Measurements from ENCODE around the gene AK1. TPM values are rescaled to one million over a fixed set of nuclear protein-coding genes. Genes with fewer than 3 reads are reported as not detected.

The AK1 gene
- total and polyA plus RNA-seq, 2 of the 13 experiments (the other 11 are each of a cell fraction or from before 2014, with no cell fraction given) = 19.1 to 32.8 TPM

DNA sequence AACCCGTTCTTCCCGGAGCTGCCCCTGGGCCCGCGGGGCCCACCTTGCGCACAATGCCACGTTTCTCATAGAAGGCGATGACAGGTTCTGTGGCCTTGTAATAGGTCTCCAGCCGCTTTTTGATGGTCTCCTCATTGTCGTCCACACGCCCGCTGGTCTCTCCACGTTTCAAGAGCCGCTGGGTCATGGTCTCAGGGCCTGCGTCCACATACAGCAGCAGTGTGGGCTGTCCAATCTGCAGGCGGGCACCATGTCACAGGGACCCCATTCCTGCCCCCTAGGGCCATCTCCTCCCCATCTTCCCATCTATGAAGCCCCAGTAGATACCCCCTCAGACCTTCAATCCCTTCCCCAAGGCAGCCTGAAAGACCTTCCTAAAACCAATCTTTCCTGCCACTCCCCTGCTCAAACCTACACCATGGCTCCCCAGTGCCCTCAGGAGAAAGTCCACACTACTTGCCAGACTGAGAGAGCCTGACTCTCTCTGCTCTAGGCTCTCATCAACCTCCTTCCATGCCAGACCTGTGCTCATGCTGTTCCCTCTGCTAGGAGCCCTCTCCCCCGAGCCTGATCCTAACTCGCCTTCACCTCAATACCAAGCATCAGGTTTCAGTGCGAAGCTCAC is 9.1 kb downstream of the AK1 start:
- Histone ChIP-seq H3K4me1 (ENCODE audit: insufficient read depth, low read length) (peaks cover 18% of the 10 kb centered on the region), H3K27me3 (ENCODE audit: control insufficient read depth in 1 of 2, insufficient read depth in 2 of 2, low read length in 2 of 2) (no peaks in the 10 kb centered on the region), H3K27ac (ENCODE audit: extremely low read length, insufficient read depth, low read length) (no peak overlapping the region), H3K79me2 (ENCODE audit: insufficient read depth, low read length) (no peaks in the 10 kb centered on the region), H3K4me3 (replicated peaks in 1 of 3; ENCODE audit: insufficient read depth in 1 of 3, low read depth in 2 of 3, low read length in 3 of 3) (no peak overlapping the region), H3K36me3 (replicated peaks in 1 of 2; ENCODE audit: control insufficient read depth in 1 of 2, insufficient read depth in 2 of 2, low read length in 2 of 2) (no peaks in the 10 kb centered on the region; a peak in 2 of 5 replicates), H3K9ac (ENCODE audit: insufficient read depth, low read depth, low read length) (no peak overlapping the region), H3K9me3 (ENCODE audit: low read length) (no peaks in the 10 kb centered on the region), H4K20me1 (ENCODE audit: insufficient read depth, low read length) (no peaks in the 10 kb centered on the region), H2AFZ (ENCODE audit: low read length) (no peak overlapping the region), H3K4me2 (ENCODE audit: low read depth, low read length) (no peak overlapping the region)
- ChIA-PET POLR2A (no interaction called here), CTCF (ENCODE audit: low intra/inter-chr PET ratio, low total read pairs) (no interaction called here)
- in situ Hi-C loops (cut with HindIII; ENCODE audit: extremely low pct_ligation_motif_present, low pct_unique_long_range_greater_than_20kb) (no loop called here), intact Hi-C loops (cut with micrococcal nuclease; ENCODE audit: unreplicated experiment) (no loop called here)
- BruUV-seq (replicated peaks) = no TSS peak
- FAIRE-seq = no peak
- no peak for DNase-seq (ENCODE audit: low spot score)
- WGBS (ENCODE audit: low lambda C conversion rate) = 90% methylated on average over 18 of the region's 18 CpGs
- no peak for ATAC-seq
- TF ChIP-seq, protein P1, sequence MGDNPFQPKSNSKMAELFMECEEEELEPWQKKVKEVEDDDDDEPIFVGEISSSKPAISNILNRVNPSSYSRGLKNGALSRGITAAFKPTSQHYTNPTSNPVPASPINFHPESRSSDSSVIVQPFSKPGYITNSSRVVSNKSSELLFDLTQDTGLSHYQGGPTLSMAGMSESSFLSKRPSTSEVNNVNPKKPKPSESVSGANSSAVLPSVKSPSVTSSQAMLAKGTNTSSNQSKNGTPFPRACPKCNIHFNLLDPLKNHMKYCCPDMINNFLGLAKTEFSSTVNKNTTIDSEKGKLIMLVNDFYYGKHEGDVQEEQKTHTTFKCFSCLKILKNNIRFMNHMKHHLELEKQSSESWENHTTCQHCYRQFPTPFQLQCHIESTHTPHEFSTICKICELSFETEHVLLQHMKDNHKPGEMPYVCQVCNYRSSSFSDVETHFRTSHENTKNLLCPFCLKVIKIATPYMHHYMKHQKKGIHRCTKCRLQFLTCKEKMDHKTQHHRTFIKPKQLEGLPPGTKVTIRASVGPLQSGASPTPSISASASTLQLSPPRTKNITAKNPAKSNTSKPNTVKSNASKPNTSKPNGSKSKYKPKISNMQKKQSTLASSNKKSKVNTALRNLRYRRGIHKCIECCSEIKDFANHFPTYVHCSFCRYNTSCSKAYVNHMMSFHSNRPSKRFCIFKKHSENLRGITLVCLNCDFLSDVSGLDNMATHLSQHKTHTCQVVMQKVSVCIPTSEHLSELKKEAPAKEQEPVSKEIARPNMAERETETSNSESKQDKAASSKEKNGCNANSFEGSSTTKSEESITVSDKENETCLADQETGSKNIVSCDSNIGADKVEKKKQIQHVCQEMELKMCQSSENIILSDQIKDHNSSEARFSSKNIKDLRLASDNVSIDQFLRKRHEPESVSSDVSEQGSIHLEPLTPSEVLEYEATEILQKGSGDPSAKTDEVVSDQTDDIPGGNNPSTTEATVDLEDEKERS (CRISPR knock-in tag; IDR thresholded peaks at IDR 0.05) = no peak
- TF ChIP-seq ZNF12 (CRISPR knock-in tag; IDR thresholded peaks at IDR 0.05) = no peak
- no peak for TF ChIP-seq SP4 (CRISPR knock-in tag; IDR thresholded peaks at IDR 0.05)
- TF ChIP-seq, protein P2, sequence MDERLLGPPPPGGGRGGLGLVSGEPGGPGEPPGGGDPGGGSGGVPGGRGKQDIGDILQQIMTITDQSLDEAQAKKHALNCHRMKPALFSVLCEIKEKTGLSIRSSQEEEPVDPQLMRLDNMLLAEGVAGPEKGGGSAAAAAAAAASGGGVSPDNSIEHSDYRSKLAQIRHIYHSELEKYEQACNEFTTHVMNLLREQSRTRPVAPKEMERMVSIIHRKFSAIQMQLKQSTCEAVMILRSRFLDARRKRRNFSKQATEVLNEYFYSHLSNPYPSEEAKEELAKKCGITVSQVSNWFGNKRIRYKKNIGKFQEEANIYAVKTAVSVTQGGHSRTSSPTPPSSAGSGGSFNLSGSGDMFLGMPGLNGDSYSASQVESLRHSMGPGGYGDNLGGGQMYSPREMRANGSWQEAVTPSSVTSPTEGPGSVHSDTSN (CRISPR knock-in tag; IDR thresholded peaks at IDR 0.05) = no peak
- TF ChIP-seq, protein P3, sequence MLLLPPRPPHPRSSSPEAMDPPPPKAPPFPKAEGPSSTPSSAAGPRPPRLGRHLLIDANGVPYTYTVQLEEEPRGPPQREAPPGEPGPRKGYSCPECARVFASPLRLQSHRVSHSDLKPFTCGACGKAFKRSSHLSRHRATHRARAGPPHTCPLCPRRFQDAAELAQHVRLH (CRISPR knock-in tag; IDR thresholded peaks at IDR 0.05; ENCODE audit: borderline replicate concordance, low read depth) = no peak
- TF ChIP-seq CBFB (CRISPR knock-in tag; IDR thresholded peaks at IDR 0.05) = no peak
- TF ChIP-seq POLR2A (IDR thresholded peaks at IDR 0.05; ENCODE audit: insufficient read depth in 1 of 2, low read depth in 2 of 2, low read length in 2 of 2) = no peak
- TF ChIP-seq PCBP2 (optimal IDR thresholded peaks at IDR 0.05; ENCODE audit: low read depth, low read length, poor library complexity, severe bottlenecking) = no peak
- no peak for TF ChIP-seq ZNF747 (CRISPR knock-in tag; IDR thresholded peaks at IDR 0.05; ENCODE audit: borderline replicate concordance)
- TF ChIP-seq, protein P4, sequence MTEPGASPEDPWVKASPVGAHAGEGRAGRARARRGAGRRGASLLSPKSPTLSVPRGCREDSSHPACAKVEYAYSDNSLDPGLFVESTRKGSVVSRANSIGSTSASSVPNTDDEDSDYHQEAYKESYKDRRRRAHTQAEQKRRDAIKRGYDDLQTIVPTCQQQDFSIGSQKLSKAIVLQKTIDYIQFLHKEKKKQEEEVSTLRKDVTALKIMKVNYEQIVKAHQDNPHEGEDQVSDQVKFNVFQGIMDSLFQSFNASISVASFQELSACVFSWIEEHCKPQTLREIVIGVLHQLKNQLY (CRISPR knock-in tag; IDR thresholded peaks at IDR 0.05) = no peak
- TF ChIP-seq ZNF44 (CRISPR knock-in tag; IDR thresholded peaks at IDR 0.05) = no peak
- TF ChIP-seq ZKSCAN8 (CRISPR knock-in tag; IDR thresholded peaks at IDR 0.05; ENCODE audit: borderline replicate concordance) = no peak
- TF ChIP-seq, protein P5, sequence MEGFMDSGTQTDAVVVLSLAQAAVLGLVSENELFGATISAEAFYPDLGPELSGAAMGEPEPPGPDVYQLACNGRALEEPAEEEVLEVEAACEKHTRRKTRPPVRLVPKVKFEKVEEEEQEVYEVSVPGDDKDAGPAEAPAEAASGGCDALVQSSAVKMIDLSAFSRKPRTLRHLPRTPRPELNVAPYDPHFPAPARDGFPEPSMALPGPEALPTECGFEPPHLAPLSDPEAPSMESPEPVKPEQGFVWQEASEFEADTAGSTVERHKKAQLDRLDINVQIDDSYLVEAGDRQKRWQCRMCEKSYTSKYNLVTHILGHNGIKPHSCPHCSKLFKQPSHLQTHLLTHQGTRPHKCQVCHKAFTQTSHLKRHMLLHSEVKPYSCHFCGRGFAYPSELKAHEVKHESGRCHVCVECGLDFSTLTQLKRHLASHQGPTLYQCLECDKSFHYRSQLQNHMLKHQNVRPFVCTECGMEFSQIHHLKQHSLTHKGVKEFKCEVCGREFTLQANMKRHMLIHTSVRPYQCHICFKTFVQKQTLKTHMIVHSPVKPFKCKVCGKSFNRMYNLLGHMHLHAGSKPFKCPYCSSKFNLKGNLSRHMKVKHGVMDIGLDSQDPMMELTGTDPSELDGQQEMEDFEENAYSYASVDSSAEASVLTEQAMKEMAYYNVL (CRISPR knock-in tag; IDR thresholded peaks at IDR 0.05; ENCODE audit: borderline replicate concordance) = no peak
- no peak for TF ChIP-seq ZNF10 (CRISPR knock-in tag; IDR thresholded peaks at IDR 0.05; ENCODE audit: borderline replicate concordance, low read depth)
- TF ChIP-seq NFIC (IDR thresholded peaks at IDR 0.05; ENCODE audit: low read length) = no peak
- TF ChIP-seq EZH2 (conservative IDR thresholded peaks at IDR 0.05; ENCODE audit: low read depth, low read length) = no peak
- no peak for TF ChIP-seq ZNF777 (CRISPR knock-in tag; IDR thresholded peaks at IDR 0.05)
- TF ChIP-seq ZNF230 (CRISPR knock-in tag; IDR thresholded peaks at IDR 0.05) = no peak
- TF ChIP-seq MBD4 (IDR thresholded peaks at IDR 0.05; ENCODE audit: borderline replicate concordance, low read length) = no peak
- TF ChIP-seq SIX4 (CRISPR knock-in tag; IDR thresholded peaks at IDR 0.05) = no peak

Data from HepG2 (cell line).